Measurements from ENCODE around the gene HSD17B7.
A peak's percentile ranks its signal among the peaks of the same experiment; 100 is the strongest.
"Not testable (repeated sequence)": the region's sequence is repeated elsewhere in the genome, so short reads cannot be mapped to it uniquely, and the experiment has no call there.

GRCh38 chr1:162799995-162800830, 9.7 kb downstream of the HSD17B7 start:
- TF ChIP-seq POLR2A (IDR thresholded peaks at IDR 0.05), result not testable (repeated sequence)
- TF ChIP-seq, protein P1, sequence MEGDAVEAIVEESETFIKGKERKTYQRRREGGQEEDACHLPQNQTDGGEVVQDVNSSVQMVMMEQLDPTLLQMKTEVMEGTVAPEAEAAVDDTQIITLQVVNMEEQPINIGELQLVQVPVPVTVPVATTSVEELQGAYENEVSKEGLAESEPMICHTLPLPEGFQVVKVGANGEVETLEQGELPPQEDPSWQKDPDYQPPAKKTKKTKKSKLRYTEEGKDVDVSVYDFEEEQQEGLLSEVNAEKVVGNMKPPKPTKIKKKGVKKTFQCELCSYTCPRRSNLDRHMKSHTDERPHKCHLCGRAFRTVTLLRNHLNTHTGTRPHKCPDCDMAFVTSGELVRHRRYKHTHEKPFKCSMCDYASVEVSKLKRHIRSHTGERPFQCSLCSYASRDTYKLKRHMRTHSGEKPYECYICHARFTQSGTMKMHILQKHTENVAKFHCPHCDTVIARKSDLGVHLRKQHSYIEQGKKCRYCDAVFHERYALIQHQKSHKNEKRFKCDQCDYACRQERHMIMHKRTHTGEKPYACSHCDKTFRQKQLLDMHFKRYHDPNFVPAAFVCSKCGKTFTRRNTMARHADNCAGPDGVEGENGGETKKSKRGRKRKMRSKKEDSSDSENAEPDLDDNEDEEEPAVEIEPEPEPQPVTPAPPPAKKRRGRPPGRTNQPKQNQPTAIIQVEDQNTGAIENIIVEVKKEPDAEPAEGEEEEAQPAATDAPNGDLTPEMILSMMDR (IDR thresholded peaks at IDR 0.05), result peak; percentile 13 to 33 (median 27)

All from vagina (tissue), 2 donors.